Measurements from ENCODE around the gene THOC2.

GRCh38 chrX:123603491-123603890 lies 129.4 kb downstream of the THOC2 start:
- TF ChIP-seq CTCF (IDR thresholded peaks at IDR 0.05; ENCODE audit: low read depth, low read length), result no peak
- no peak for TF ChIP-seq EZH2phosphoT487 (IDR thresholded peaks at IDR 0.05; ENCODE audit: low read depth)
